GM18909 (cell line): ENCODE results near the gene OSM.

Experiments used
- ATAC-seq: cut with Tn5 transposase; IDR thresholded peaks from one replicate; pipeline ENCODE4 v1.9.1; 2021; ENCODE audit warnings: mild to moderate bottlenecking; ENCODE audit not compliant: unreplicated experiment, poor library complexity

The OSM gene

DNA sequence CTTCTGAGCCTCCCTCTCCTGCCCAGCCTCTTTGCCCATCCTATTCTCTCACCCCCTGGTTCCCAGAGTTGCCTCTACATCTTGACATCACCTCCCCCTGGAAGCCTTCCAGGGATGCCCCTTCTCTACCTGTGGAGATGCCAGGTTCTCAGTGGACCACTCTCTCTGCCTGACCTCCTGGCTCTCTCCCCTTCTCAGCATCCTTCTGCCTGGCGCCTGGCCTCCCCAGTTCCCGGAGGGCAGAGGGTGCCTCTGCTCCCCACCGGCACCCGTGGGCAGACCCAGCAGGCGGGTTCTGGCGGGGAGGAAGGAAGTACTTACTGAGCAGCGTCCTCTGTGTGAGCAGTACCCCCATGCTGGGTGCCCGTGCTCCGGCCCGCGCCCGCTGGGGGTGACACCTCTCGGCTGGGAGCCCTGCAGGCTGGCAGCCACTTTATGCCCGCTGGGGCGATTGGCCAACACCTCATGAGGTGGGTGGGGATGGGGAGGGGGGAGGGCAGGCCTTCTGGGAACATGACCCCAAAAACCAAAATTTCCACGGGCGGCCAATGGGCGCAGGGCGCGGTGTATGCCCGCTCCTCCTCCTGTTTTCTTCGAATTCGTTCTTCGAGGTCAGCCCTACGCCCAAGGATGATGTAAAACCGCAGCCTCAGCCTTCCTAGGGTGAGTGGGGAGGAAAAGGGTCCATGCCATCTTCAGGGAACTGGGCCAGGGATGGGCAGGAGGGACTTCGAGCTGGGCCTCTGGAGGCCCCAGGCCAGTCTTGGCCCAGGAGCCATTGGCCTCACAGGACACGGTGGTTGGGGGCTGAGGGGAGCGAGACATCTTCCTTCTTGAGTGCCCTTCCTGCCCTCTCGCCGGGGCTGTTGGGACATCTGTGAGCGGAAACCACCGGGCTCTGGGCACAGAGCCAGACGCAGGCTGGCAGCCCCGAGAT is at the start of gene OSM:
Gene OSM (minus strand): TSS at position 407 of the 937 bp plus-strand sequence. CDS start 52 bp downstream, at position 355.
- no peak for ATAC-seq

GRCh38 chr22:30315962-30316576 is 49.4 kb upstream of the OSM start:
- ATAC-seq: no peak

DNA sequence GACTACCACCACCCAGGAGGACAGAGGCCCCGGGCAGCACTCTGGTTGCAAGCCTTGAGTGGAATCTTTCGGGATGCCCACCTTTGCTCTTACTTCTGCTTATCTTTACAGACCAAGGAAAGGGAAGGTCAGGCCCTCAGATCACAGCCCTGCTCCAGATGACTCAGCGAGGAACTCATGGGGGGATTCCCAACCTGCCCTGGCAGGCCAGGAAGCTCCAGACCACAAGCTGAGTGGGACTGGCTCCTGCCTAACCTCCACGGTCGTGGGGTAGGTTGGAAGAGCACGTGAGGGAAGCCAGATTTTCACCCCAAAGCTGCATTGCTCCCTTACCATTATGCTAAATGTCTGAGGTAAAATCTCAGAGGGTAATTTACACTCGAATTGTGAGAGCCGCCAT is 48.3 kb upstream of the OSM start:
- no peak for ATAC-seq

GRCh38 chr22:30313527-30314363 is 47.1 kb upstream of the OSM start:
- ATAC-seq: no peak

DNA sequence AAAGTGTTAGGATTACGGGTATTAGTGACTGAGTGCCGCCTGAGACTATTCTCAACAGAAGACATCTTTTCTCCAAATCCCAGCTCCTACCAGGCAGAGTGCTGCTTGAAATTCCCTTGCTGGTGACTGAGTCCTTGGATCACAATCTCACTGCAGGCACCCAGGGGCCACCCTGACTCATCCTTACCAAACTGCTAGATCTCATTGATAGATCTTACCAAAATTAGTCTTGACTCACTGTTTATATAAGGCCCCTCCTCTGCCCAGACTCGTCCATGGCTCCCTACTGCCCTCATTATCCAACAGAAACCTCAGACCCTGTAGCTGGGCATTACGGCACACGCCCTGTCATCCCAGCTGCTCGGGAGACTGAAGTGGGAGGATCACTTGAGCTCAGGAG is 45.4 kb upstream of the OSM start:
- no peak for ATAC-seq

- no peak for ATAC-seq
Observed at GRCh38 chr22:30310881-30311771, 44.5 kb upstream of the OSM start.

DNA sequence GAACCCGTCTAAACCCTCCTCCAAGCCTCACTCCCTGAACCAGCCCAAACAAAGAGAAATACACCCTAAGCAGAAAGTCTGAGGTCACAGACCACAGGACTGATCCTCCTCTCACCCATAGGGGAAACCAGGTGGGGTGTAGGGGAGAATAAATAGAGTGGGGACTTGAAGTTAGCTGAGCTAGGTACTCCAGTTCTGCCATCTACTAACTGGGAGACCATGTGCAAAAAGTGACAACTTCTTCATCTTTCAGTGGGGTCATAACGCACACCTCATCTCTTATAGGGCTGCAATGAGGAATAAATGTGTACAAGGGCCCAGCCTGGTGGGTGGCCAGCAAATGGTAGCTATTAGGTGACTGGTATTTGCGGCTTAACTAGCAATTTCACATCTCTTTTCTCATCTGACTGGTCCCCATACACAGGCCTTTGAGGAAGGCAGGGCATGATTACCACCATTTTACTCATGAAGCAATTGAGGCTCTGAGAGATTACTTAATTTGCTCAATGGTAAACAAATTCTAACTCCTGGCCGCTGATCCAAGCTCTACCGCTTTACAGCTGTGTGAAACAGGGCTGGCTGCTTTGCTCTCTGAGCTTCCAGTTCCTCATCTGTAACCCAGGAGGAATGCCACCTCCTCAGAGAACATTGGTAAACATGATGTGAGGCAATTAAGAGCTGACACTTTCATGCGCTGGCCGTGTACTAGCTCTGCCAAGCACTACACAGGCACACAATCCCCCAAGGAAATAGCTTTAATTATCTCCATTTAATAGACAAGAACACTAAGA is 43.5 kb upstream of the OSM start:
- no peak for ATAC-seq

DNA sequence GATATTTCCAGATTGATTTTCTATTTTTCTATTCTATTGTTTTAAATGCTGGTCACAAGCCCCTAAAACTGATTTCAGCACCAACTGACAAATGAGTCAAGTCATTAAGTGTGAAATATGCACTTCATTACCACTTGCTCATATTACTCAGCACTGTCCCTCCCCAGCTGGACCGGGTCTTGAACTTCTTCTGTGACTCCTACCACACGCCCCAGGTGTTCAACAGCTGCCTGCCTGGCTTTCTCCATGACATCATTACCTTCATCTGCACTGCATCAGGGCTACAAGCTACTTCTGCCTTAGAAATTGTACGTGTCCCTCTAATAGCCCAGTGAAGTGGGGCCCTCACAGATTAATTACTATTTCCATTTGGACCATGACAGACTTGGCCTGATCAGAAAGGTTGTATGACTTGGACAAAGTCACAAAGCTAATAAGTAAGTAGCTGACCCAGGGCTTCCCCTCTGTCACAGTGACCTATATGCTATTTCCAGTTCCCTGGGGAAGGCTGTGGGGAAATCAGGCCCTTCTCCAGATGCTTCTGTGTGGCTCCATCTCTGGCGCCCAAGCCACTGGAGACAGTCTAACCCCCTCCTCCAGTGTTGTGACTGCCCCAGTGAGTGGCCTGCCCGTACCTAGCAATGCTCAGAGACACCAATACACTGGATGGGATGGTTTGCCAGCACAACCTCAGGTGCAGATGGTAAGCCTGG is 42.0 kb upstream of the OSM start:
- ATAC-seq: no peak

DNA sequence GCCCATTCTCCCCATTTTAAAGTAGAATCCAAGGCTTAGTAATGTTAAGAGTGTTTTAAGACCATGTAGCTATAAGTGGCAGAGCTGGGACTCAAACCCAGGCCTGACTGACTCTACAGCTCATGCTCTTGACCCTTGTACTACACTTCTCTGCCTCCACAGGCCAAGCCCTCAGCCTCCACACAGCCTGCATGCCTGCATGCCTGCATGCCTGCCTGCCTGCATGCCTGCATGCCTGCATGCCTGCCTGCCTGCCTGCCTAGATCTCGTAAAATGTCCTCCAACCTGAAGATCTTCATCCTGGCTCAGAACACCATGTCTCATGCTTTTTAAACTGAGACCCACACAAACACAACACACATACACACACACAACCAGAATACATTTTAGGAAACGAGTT is 41.4 kb upstream of the OSM start:
- ATAC-seq: no peak

DNA sequence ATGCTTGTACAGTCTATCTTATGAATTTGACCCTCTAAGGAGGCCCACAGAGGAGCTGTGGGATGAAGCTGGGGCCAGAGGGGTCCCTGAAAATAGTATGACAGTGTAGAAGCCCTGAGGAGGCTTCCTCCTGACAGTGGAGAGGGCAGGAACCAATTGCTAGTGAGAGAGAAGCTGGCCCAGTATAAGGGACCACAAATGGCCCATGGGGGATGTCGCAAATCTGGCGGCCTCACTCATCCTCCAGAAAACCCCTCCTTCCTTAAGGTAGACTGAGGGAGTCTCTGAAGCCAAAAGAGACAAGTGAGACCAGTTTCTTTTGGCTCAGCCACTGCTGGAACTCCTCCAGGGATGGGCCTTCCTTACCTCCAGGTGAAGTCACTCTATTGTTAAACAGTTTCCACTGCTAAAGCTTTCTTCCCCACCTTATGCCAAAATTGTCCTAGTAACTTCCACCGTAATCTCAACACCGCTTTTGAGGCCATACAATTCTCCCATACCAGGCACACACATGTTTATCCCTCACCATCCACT is 40.5 kb upstream of the OSM start:
- ATAC-seq: no peak

DNA sequence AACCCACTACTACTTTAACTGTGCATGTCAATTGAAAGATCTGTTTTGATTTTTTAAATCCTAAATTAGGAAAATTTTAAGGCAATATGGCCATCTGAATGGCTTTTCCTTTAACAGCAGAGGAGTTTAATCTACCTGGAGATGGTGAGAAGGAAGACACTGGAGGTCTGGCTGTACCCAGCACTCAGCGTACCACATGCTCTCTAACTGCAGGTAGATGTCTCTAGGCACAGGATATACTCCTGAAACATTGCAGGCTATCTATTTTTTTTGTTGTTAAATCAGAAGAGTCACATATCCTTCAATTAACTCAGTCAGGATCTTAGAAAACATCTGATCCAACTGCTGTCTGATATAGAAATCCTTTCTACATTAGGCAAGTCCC is 40.0 kb upstream of the OSM start:
- no peak for ATAC-seq

GRCh38 chr22:30305906-30306626 is 39.4 kb upstream of the OSM start:
- no peak for ATAC-seq

- ATAC-seq: no peak
Observed at GRCh38 chr22:30305519-30305905, 38.9 kb upstream of the OSM start.

GRCh38 chr22:30304495-30305244 is 38.0 kb upstream of the OSM start:
- no peak for ATAC-seq

DNA sequence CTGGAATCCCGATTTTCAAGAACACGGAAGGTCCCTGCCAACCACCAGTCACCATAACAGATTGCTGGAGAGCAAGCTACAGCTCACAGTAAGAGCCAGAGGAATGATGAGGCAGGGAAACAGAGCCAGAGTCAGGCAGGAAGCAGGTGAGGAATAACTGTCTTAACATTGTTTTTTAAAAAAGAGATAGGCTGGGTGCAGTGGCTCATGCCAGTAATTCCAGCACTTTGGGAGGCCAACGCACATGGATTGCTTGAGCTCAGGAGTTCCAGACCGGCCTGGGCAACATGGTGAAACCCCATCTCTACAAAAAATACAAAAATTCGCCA is 36.1 kb upstream of the OSM start:
- ATAC-seq: no peak

GRCh38 chr22:30301995-30302809 is 35.6 kb upstream of the OSM start:
- no peak for ATAC-seq
